NB4 (cell line): ENCODE results near the gene FDX2.

Source experiments
- DNase-seq: peaks from one replicate; pipeline ENCODE4 v3.0.0; 2010; ENCODE audit warnings: low read depth
- H3K4me3 ChIP-seq: one replicate; pipeline ENCODE4 v1.5.1; 2011; ENCODE audit warnings: mild to moderate bottlenecking, low read depth, low read length, moderate library complexity
- MYC ChIP-seq: IDR thresholded peaks from 2 replicates; pipeline ENCODE4 v1.6.1; 2011; ENCODE audit warnings: low read depth, low read length
- POLR2A ChIP-seq: IDR thresholded peaks from 2 replicates; pipeline ENCODE4 v1.6.1; 2011; ENCODE audit warnings: mild to moderate bottlenecking; ENCODE audit not compliant: insufficient read length; ENCODE audit errors: extremely low read depth
- TF ChIP-seq, protein P1 (sequence below): IDR thresholded peaks from one replicate; pipeline ENCODE4 v1.5.1; 2012; ENCODE audit warnings: low read depth, low read length
- TF ChIP-seq, protein P2 (sequence below): IDR thresholded peaks from 2 replicates; pipeline ENCODE4 v1.6.1; 2011; ENCODE audit warnings: low read depth, low read length

Gene FDX2

DNA sequence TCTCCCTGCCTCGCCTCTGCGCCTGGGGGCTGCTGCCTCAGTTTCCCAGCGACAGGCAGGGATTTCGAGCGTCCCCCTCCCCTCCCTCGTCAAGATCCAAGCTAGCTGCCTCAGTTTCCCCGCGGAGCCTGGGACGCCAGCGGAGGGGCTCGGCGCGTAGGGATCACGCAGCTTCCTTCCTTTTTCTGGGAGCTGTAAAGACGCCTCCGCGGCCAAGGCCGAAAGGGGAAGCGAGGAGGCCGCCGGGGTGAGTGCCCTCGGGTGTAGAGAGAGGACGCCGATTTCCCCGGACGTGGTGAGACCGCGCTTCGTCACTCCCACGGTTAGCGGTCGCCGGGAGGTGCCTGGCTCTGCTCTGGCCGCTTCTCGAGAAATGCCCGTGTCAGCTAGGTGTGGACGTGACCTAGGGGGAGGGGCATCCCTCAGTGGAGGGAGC is 45.6 kb downstream of the FDX2 start:
- H3K4me3 ChIP-seq, result peak overlapping the region; percentile 42
- peak; percentile 100 for DNase-seq

DNA sequence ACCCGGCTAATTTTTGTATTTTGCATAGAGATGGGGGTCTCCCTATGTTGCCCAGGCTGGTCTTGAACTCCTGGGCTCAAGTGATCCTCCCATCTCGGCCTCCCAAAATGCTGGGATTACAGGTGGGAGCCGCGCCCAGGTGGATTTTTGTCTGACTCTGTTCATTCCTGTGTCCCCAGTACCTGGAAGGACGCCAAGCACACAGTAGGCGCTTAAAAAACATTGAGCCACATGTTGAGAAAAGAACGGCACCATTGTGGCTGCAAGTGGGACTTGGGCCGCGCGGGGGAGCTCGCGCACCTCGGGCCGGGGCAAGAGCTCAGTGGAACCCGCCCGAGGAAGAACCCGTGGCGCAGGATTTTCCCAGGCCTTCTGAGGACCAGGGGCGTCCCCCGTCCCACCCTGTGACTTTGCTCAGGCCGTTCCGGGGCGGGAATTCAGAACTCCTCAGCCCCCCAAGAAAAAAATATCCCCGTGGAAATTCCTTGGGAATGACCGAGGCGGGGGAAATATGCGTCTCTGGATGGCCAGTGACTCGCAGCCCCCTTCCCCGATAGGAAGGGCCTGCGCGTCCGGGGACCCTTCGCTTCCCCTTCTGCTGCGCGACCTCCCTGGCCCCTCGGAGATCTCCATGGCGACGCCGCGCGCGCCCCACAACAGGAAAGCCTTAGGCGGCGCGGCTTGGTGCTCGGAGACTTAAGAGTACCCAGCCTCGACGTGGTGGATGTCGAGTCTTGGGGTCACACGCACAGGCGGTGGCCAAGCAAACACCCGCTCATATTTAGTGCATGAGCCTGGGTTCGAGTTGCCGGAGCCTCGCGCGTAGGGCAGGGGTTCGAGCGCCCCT is 46.3 kb downstream of the FDX2 start:
- no peak for TF ChIP-seq POLR2A
- TF ChIP-seq, protein P1, sequence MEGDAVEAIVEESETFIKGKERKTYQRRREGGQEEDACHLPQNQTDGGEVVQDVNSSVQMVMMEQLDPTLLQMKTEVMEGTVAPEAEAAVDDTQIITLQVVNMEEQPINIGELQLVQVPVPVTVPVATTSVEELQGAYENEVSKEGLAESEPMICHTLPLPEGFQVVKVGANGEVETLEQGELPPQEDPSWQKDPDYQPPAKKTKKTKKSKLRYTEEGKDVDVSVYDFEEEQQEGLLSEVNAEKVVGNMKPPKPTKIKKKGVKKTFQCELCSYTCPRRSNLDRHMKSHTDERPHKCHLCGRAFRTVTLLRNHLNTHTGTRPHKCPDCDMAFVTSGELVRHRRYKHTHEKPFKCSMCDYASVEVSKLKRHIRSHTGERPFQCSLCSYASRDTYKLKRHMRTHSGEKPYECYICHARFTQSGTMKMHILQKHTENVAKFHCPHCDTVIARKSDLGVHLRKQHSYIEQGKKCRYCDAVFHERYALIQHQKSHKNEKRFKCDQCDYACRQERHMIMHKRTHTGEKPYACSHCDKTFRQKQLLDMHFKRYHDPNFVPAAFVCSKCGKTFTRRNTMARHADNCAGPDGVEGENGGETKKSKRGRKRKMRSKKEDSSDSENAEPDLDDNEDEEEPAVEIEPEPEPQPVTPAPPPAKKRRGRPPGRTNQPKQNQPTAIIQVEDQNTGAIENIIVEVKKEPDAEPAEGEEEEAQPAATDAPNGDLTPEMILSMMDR, result peak; percentile 100
- TF ChIP-seq MYC, result no peak
- TF ChIP-seq, protein P2, sequence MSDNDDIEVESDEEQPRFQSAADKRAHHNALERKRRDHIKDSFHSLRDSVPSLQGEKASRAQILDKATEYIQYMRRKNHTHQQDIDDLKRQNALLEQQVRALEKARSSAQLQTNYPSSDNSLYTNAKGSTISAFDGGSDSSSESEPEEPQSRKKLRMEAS, result no peak
- H3K4me3 ChIP-seq, result peak overlapping the region; percentile 41
- peak; percentile 99 for DNase-seq

More for the DNA sequence above, 45.6 kb downstream of the FDX2 start:
- TF ChIP-seq, protein P1, result no peak
- no peak for TF ChIP-seq MYC
- no peak for TF ChIP-seq POLR2A
- TF ChIP-seq, protein P2, result no peak

DNA sequence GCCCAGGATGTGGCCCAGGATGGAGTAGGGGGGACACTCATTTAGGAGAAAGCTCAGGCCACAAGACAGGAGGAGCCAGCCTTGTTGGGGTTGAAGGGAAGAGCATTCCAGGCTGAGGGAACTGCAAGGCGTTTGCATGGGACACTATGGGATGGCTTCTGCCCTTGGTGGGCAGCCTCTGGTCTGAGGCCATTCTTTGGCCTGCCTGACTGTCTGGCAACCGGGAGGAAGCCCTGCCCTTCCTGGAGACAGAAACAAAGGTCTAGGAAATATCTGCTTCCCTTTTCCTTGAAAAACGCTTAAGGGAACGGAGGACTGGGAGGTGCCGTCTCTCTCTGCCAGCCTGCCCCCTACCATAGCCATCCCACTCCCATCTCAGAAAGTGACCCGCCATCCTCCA is 47.7 kb downstream of the FDX2 start:
- no peak for TF ChIP-seq MYC
- TF ChIP-seq, protein P1, result no peak
- no peak overlapping the region for H3K4me3 ChIP-seq
- peak; percentile 36 for DNase-seq

DNA sequence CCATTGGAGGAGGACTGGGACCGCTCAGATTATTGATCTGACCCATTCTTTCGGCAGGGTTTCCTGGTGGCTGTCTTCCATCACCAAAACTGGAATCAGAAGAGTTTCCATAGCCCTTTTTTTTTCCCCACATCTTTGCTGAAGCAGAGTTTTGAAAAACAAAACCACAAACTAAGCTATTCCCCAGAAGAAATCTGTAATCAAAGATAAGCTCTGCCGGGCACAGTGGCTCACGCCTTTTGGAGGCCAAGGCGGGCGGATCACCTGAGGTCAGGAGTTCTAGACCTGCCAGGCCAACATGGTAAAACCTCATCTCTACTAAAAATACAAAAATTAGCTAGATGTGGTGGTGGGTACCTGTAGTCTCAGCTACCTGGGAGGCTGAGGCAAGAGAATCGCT is 49.1 kb downstream of the FDX2 start:
- no peak for DNase-seq
- H3K4me3 ChIP-seq, result no peak overlapping the region
- TF ChIP-seq POLR2A (no peak), MYC (no peak)
- TF ChIP-seq, protein P1, result no peak
- TF ChIP-seq, protein P2, result no peak

DNA sequence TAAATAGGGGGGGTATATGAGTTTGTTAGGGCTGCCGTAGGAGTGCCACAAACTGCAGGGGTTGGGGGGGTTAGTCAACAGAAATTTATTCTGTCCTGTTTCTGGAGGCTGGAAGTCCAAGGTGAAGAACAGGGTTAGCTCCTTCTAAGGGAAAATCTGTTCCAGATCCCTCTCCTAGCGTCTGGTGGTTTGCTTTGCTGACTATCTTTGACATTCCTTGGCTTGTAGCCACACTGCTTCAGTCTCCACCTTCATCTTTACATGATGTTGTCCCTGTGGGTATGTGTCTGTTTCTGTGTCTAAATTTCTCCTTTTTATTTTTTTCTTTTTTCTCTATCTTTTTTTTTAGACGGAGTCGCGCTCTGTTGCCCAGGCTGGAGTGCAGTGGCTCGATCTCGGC is 53.0 kb downstream of the FDX2 start:
- H3K4me3 ChIP-seq, result no peak overlapping the region
- TF ChIP-seq, protein P2, result no peak
- TF ChIP-seq, protein P1, result no peak
- TF ChIP-seq MYC (no peak), POLR2A (no peak)
- DNase-seq, result peak; percentile 40
